GM12878 (cell line): Measurements from ENCODE around the gene ARHGAP32.

Source experiments
- POLR2A ChIP-seq: IDR thresholded peaks from 2 replicates; pipeline ENCODE4 v1.6.1; 2011; ENCODE audit warnings: low read depth, mild to moderate bottlenecking, low read length
- SPI1 ChIP-seq: IDR thresholded peaks from 2 replicates; pipeline ENCODE4 v1.6.1; 2011; ENCODE audit warnings: low read depth, mild to moderate bottlenecking, low read length, moderate library complexity, borderline replicate concordance; ENCODE audit not compliant: insufficient read depth

DNA sequence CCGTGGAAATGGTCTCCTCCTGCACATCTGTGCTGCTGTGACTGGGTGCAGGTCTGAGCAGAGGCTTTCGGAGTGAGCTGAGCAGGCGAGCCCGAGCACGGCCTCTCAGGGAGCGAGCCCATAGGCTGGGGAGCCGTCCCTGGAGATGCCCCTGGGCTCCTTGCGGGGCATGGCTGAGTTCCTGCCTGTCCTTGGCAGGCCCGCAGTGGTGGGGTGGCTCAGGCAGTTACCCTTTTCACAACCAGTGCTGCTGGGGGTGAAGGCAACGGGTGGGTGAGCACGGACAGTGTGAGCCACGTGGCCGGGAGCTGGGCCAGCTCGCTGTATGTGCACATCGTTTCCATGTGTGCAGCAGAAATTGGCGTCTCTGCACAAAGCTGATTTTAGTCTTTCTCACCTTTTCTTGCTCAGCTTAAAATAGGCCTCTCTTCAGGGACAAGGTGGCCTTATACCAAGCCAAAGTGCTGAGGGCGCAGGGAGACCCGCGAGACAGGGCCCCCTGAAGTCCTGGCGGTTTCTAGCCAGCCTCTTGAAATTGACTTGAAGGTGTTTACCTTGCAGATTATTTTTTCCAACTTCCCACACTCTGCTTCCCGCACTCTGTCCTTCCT is 249.2 kb downstream of the ARHGAP32 start, which contains the start of gene TP53AIP1:
- TF ChIP-seq SPI1 (no peak), POLR2A (no peak)
